ENCODE measurements around the gene ODF4. TPM values are rescaled to one million over a fixed set of nuclear protein-coding genes. Genes with fewer than 3 reads are reported as not detected.

ODF4 gene, protein sequence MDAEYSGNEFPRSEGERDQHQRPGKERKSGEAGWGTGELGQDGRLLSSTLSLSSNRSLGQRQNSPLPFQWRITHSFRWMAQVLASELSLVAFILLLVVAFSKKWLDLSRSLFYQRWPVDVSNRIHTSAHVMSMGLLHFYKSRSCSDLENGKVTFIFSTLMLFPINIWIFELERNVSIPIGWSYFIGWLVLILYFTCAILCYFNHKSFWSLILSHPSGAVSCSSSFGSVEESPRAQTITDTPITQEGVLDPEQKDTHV
- polyA plus RNA-seq (ENCODE audit: insufficient read length in 12 of 12): not detected
- long read RNA-seq, donor 1: 0 reads
- long read RNA-seq, donor 2: 0 reads
- long read RNA-seq, donor 3: 0 reads
- long read RNA-seq, donor 4: 0 reads
- long read RNA-seq, donor 5: 0 reads
- long read RNA-seq, donor 6: 0 reads
- long read RNA-seq, donor 7: 0 reads
- long read RNA-seq, donor 8: 0 reads
- long read RNA-seq, donor 9: 0 reads
- long read RNA-seq, donor 10: 0 reads
- long read RNA-seq, donor 11: 0 reads

DNA sequence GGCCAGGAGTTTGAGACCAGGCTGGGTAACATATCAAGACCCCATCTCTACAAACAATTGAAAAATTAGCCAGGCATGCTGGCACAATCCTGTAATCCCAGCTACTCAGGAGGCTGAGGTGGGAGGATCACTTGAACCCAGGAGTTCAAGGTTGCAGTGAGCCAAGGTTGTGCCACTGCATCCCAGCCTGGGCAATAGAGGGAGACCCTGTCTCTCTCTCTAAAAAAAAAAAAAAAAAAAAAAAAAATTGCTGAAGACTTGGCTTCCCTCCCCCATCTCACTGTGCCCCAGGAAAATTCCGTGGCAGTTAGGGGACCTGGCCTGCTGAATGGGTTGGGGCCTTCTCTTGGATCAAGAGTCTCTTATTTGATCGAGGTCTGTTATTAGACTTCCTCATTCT is at the start of gene ODF4:
Gene ODF4 (plus strand): TSS at position 301 of the 400 bp plus-strand sequence. CDS start 212 bp downstream, outside the sequence.
- no peak for DNase-seq

GRCh38 chr17:8290043-8290442 is 49.6 kb upstream of the ODF4 start:
- DNase-seq: no peak

DNA sequence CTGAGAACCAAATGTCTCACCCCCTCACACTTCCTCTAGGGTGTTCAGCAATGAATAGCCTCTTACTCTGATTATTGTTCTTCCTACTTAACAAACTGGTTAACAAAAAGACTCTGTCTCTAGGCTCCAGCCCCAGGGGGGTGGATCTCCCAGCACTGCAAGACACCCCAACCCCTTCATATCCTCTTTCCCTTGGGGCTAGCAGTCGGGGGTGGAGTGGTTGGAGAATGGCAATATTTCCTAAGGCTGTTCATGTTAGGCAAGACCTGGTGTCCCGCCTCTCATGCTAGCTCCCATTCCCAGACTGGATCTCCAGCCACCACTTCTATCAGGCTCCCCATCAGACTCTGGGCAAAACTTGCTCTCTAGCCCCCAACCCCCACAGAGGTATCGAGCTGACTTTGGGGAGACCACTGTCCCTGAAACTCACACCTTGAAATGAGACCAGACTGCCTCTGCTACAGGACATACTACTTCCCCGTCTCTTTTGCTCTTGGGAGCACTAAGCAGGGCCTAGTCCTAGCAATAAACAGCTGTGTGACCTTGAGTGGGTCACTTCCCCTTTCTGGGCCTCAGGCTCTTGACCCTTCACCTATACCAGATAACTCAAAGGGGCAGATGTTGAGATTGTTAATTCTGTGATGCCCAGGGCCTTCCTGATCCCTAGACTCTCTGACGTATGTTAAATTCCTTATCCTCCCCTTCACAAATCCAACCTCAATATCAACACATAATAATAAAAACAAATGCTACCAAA is 46.8 kb upstream of the ODF4 start:
- DNase-seq: no peak

- DNase-seq: no peak
Observed at GRCh38 chr17:8294361-8294760, 45.3 kb upstream of the ODF4 start.

DNA sequence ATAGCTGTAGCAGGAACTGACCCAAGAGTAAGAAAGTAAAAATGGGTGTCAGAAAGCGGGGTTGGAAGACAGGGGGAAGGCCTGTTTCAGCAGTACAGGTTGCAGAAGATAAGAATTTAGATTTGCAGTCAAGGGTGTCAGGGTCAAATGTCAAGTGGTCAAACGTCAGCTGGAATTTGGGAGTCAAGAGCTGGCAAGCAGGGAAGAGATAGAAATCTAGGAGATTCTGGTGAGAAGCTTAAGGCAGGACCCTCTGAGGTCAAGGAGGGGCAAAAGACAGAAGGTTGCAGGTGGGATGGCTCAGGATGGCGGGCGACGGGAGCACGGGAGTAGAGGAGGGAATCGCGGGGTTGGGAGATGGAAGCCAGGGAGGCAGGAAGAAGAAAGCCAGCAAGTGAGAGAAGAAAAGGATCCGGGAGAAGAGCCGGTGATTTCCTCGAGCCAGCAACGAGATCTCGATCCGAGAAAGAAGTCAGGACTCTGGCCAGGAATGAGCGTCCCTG is 44.8 kb upstream of the ODF4 start:
- DNase-seq: no peak

DNA sequence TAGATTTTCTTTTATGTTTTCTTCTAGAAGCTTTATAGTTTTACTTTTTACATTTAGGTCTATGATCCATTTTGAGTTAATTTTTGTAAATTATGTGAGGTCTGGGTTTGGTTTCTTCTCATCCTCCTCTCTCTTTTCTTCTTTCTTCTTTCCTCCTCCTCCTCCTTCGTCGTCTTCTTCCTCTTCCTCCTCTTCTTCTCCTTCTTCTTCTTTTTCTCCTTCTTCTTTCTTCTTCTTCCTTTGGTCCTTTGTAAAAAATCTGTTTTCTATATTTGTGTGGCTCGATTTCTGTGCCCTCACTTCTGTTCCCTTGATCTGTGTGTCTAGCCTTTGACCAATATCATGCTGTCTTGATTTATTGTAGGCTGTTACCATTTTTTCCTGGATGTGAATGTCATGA is 39.4 kb upstream of the ODF4 start:
- no peak for DNase-seq

- peak; percentile 63 for DNase-seq
Observed at GRCh38 chr17:8300627-8301242, 38.9 kb upstream of the ODF4 start.

GRCh38 chr17:8310601-8311123 is 29.0 kb upstream of the ODF4 start:
- no peak for DNase-seq

GRCh38 chr17:8311131-8311790 is 28.4 kb upstream of the ODF4 start:
- DNase-seq: no peak

- DNase-seq: no peak
Observed at GRCh38 chr17:8312251-8312650, 27.4 kb upstream of the ODF4 start.

- DNase-seq: no peak
Observed at GRCh38 chr17:8312726-8313600, 26.7 kb upstream of the ODF4 start.

- no peak for DNase-seq
Observed at GRCh38 chr17:8314797-8315763, 24.6 kb upstream of the ODF4 start.

- DNase-seq: no peak
Observed at GRCh38 chr17:8315764-8316217, 23.8 kb upstream of the ODF4 start.

GRCh38 chr17:8318010-8318935 is 21.4 kb upstream of the ODF4 start:
- DNase-seq: no peak

GRCh38 chr17:8320262-8320661 is 19.4 kb upstream of the ODF4 start:
- no peak for DNase-seq

DNA sequence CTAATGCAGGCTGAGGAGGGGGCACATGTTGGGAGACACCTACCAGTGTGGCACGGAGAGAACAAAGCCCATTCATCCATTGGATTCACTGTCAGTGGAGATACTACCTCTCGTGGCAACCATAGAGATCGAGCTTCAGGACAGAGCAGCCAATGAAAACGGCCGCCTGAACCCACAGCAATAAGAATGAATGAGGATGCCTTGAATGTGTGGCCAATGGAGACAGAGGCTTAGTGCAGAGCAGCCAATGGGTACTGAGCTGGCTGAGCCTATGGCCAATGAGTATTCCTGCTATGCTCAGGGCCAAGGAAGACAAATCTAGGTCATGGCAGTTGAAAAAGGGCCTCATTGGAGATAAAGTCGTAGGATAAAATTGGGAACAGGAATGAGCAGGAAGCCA is 18.6 kb upstream of the ODF4 start:
- no peak for DNase-seq

DNA sequence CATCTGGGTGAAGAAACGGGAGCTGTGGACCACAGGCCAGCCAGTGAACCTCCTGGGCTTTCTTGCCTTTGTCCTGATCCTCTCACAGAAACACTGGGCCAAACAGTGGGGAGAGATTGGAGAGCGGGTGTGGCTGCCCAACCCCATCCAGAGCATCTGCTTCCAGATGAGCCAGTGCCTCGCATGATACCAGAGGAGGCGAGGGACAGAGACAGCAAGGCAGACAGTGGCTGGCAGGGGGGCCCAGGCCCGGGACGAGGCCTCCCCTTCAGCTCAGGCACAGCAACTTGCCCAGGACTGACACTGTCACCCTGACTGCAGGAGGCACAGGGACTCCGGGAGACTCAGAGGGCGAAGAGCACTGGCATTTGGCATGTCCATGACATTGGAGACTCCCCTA is 17.6 kb upstream of the ODF4 start:
- no peak for DNase-seq

DNA sequence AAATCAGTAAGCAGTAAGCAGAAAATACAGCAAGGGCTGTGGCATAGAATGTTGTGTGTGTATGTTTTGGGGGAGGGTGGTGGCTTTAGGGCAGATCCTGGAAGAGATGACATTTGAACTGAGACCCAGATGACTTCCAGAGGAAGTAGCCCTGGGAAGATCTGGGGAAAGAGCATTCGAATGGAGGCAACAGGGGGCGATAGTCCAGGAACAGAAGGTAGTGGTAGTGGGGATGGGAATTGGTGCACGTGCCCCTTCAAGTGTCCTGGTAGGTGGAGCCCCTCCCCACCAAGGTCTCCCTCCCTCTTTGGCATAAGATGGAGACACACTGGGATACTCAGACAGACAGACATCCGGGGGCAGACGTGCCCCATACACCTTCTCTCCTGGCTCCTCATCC is 15.5 kb upstream of the ODF4 start:
- DNase-seq: no peak

Measured in muscle of arm (tissue), 14 donors.